Muscle layer of colon (tissue), 2 donors: ENCODE measurements around the gene KRTAP10-11.
"Not testable (repeated sequence)": the region's sequence is repeated elsewhere in the genome, so short reads cannot be mapped to it uniquely, and the experiment has no call there.

ENCODE experiments used
- H3K27ac ChIP-seq: one replicate; pipeline ENCODE4 v1.7.0; 2013; ENCODE audit warnings: low read depth, mild to moderate bottlenecking, low read length, moderate library complexity
- H3K27me3 ChIP-seq, 2 donors: one replicate each; pipeline ENCODE4 v1.7.0; 2013; ENCODE audit warnings: low read length in 2 of 2, mild to moderate bottlenecking in 2 of 2; ENCODE audit not compliant: insufficient read depth in 2 of 2, control insufficient read depth in 1 of 2
- H3K36me3 ChIP-seq: one replicate; pipeline ENCODE4 v1.7.0; 2013; ENCODE audit warnings: mild to moderate bottlenecking, low read length; ENCODE audit not compliant: insufficient read depth
- H3K4me1 ChIP-seq: one replicate; pipeline ENCODE4 v1.7.0; 2013; ENCODE audit warnings: mild to moderate bottlenecking, low read length; ENCODE audit not compliant: insufficient read depth
- H3K4me3 ChIP-seq, 2 donors: one replicate each; pipeline ENCODE4 v1.7.0; 2013; ENCODE audit warnings: low read length in 2 of 2, low read depth in 1 of 2, mild to moderate bottlenecking in 1 of 2, moderate library complexity in 1 of 2
- H3K9ac ChIP-seq: one replicate; pipeline ENCODE4 v1.7.0; 2013; ENCODE audit warnings: low read length
- H3K9me3 ChIP-seq: one replicate; pipeline ENCODE4 v1.7.0; 2013; ENCODE audit warnings: mild to moderate bottlenecking, low read length
- donor health status: abdominal sarcoma.
- donor health status: Adenocarcinoma of cecum.

The KRTAP10-11 gene

DNA sequence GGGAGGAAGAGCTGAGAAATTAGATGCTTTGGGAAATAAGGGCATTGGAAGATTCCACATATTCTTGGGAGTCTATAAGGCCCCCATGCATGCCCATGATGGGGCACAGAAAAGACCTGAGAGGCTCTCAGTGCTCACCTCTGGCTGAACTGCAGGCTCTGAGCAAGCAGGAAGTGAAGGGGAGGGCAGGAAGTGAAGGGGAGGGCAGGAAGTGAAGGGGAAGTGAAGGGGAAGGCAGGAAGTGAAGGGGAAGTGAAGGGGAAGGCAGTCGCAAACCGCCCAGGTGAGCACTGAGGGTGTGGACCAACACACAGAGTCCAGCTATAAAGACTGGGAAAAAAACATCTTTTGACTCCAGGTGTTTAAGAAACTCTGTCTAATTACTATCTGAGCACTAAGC is 15.8 kb upstream of the KRTAP10-11 start:
- Histone ChIP-seq H3K27ac (no peak overlapping the region), H3K36me3 (no peaks in the 10 kb centered on the region), H3K4me1 (no peaks in the 10 kb centered on the region), H3K9ac (no peak overlapping the region), H3K27me3 (peaks cover 0 to 21% of the 10 kb centered on the region in 2 donors), H3K9me3 (no peaks in the 10 kb centered on the region), H3K4me3 (no peak overlapping the region)

DNA sequence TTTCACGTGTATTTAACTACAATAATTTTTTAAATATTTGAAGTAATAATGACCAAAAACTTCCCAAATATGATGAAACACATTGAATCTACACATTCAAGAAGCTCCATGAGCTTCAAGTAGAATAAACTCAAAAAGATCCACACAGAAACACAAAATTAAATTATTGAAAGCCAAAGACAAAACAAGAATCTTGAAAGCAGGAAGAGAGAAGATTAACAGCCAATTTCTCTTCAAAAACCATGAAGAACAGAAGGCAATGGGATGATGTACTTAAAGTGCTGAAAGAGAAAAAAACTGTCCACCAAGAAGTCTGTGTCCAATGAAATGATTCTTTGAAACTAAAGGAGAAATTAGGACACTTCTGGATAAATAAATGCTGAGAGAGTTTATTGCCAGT is 14.1 kb upstream of the KRTAP10-11 start:
- H3K27ac ChIP-seq: no peak overlapping the region
- H3K27me3 ChIP-seq: peaks cover 0 to 24% of the 10 kb centered on the region in 2 donors
- no peaks in the 10 kb centered on the region for H3K4me1 ChIP-seq
- no peak overlapping the region for H3K9ac ChIP-seq
- H3K4me3 ChIP-seq: no peak overlapping the region
- H3K9me3 ChIP-seq: no peaks in the 10 kb centered on the region
- no peaks in the 10 kb centered on the region for H3K36me3 ChIP-seq

DNA sequence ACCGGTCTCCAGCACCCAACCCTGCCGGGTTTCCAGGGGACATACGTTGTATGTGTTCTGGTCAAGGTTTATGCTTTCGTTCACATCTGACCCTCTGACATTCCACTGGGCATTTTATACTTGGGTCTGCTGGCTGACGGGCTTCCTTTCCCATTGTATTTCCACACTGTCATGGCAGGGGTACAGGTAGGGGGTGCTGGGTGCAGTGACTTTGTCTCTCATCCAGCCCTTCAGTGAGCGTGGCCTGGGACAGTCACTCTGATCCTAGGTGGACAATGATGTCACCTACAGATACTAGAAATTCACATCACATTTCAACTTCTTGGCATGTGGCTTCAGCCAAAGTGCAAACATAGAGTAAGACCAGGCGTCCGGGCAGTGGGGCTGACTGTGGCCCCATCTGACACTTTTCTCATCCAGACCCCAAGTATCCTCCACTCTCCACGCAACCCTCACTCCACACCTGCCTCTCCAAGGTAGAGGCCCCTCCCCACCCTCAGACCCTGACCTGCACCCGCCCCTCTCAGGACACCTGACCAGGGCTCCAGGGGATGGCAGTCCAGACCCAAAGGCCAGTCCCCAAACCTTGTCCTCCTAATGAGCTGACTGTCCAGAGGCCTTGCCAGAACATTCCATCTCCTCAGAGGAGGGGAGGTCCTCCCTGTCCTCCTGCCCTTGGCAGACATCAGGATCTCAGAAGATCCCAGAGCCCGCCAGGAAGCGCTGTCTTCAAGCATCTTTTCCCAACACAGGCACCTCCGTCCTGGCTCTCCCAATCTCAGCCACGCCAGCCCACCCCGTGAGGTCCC is 9.8 kb upstream of the KRTAP10-11 start:
- H3K27ac ChIP-seq: no peak overlapping the region
- H3K4me1 ChIP-seq: no peaks in the 10 kb centered on the region
- peaks cover 0 to 4% of the 10 kb centered on the region in 2 donors for H3K27me3 ChIP-seq
- no peaks in the 10 kb centered on the region for H3K36me3 ChIP-seq
- no peak overlapping the region for H3K9ac ChIP-seq
- H3K9me3 ChIP-seq: no peaks in the 10 kb centered on the region
- no peak overlapping the region for H3K4me3 ChIP-seq

DNA sequence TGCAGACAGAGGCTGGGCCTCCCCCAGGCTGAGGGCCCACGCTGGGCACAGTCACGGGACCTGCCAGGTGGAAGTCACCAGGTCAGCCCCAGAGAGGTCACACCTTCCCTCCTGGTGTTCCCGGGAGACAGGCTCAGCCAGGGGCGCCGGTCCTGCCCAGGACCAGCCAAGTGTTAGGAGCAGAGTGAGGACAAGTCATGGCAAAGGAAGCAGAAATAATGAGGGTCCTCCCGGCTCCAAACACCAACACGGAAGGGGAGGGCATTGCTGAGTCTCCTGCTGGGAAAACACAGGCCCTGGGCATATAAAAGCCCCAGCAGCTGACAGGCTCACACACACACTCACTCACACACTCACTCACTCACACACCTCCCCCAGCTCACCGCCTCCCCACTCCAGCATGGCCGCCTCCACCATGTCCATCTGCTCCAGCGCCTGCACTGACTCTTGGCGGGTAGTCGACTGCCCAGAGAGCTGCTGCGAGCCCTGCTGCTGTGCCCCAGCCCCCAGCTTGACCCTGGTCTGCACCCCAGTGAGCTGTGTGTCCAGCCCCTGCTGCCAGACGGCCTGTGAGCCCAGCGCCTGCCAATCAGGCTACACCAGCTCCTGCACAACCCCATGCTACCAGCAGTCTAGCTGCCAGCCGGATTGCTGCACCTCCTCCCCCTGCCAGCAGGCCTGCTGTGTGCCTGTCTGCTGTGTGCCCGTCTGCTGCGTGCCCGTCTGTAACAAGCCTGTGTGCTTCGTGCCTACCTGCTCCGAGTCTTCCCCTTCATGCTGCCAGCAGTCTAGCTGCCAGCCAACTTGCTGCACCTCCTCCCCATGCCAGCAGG is 9.0 kb upstream of the KRTAP10-11 start, which contains the start of gene KRTAP10-10:
TSS of gene KRTAP10-10 (plus strand) at position 339 of the 833 bp plus-strand sequence. CDS start at position 401, 62 bp downstream.
- Histone ChIP-seq H3K4me3 (no peak within 1 kb of the TSS), H3K9me3 (no peaks in the 10 kb centered on the region), H3K36me3 (no peaks in the 10 kb centered on the region), H3K27me3 (peaks cover 0 to 4% of the 10 kb centered on the region in 2 donors), H3K4me1 (no peaks in the 10 kb centered on the region), H3K9ac (no peak within 1 kb of the TSS), H3K27ac (no peak within 1 kb of the TSS)

DNA sequence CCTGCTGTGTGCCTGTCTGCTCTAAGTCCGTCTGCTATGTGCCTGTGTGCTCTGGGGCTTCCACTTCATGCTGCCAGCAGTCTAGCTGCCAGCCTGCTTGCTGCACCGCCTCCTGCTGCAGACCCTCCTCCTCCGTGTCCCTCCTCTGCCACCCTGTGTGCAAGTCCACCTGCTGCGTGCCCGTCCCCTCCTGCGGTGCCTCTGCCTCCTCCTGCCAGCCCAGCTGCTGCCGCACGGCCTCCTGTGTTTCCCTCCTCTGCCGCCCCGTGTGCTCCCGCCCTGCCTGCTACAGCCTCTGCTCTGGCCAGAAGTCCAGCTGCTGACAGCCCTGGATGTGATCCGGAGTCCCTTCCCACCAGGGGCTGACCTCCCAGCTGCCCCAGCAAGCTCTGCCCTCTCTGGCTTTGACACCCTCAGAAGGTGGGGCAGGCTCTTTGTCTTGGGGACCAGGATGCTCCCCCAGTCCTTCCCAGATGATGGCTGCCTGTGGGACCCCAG is 8.3 kb upstream of the KRTAP10-11 start:
- H3K9ac ChIP-seq, H3K9me3 ChIP-seq, H3K27ac ChIP-seq, H3K27me3 ChIP-seq, H3K4me1 ChIP-seq, H3K36me3 ChIP-seq, H3K4me3 ChIP-seq: not testable (repeated sequence)

DNA sequence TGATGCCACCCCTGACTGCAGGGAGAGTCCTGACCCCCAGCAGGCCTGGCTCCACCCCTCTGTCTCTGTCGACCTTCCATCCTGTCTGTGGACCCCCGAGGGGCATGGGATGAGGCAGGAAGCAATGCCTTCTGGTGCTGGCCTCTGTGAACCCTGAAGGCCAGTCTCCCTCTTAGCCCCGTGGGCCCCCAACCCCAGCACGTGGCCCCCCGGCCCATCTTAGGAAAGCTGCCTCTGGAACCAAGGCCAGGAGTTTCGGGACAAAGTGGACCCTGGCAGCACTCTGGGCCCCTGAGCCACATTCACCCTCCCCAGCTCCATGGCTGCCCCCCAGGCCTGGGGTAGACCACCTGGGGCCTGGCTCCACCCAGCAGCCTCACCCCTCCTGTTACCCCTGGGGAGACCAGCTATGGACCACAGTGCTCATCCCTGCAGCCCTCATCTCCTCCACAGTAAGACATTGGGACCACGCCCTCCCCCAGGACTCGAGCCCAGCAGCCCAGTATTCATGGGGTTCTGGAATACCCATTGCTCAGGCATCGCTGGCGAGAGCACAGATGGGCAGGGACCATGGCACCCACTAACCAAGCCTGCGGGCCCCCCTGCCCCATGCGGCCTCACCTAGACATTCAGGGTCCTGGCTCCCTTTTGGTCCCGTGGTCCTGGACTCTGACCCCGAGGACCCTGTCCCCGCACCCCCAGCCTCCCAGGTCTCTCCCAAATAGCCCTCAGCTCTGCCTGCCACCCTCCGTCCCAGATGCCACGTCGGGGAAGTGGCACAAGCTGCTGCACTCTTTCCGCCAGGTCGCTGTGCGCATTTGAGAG is 7.5 kb upstream of the KRTAP10-11 start:
- H3K9me3 ChIP-seq, H3K4me3 ChIP-seq: not testable (repeated sequence)

DNA sequence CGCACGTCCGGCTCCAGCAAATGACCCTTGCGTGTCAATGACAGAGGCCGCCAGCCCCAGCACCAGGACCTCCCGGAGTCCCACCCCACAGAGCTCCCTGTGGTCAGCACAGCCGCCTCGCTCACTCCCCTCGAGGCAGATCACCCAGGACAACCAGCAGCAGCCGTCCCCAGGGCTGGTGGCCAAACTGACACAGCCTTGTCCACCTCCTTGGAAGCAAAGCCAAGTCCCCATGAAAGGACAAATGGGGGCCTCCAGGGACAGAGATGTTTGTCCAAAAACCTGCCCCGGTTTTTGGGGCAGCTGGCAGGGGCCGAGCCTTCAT is 6.9 kb upstream of the KRTAP10-11 start:
- H3K36me3 ChIP-seq: no peaks in the 10 kb centered on the region
- H3K4me3 ChIP-seq: no peak overlapping the region
- no peak overlapping the region for H3K9ac ChIP-seq
- H3K9me3 ChIP-seq: no peaks in the 10 kb centered on the region
- H3K27ac ChIP-seq: no peak overlapping the region
- no peaks in the 10 kb centered on the region for H3K4me1 ChIP-seq
- peaks cover 0 to 4% of the 10 kb centered on the region in 2 donors for H3K27me3 ChIP-seq

More for the DNA sequence above, 7.5 kb upstream of the KRTAP10-11 start:
- not testable (repeated sequence) for H3K4me1 ChIP-seq, H3K9ac ChIP-seq, H3K36me3 ChIP-seq, H3K27me3 ChIP-seq, H3K27ac ChIP-seq

DNA sequence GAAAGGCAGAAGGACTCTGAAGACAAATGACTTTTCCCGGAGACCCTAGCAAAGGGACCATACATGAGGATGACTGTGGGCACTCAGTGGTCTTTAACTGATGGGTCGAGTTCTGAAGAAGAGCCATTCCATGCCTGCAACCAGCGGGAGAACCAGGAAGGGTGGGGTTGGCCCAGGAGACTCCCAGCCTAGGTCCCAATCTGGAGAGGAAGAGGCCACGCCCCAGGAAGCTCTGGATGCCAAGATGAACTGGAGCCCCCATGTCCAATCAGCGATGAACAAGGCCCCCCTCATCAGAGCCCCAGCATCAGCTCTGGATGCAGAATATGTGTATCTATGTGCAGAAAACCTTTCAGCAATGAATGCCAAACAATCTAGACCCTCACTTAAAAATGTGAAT is 5.5 kb upstream of the KRTAP10-11 start:
- H3K36me3 ChIP-seq: no peaks in the 10 kb centered on the region
- H3K9ac ChIP-seq: no peak overlapping the region
- peaks cover 0 to 4% of the 10 kb centered on the region in 2 donors for H3K27me3 ChIP-seq
- no peaks in the 10 kb centered on the region for H3K4me1 ChIP-seq
- peaks cover 9% of the 10 kb centered on the region for H3K9me3 ChIP-seq
- H3K27ac ChIP-seq: no peak overlapping the region
- H3K4me3 ChIP-seq: no peak overlapping the region

DNA sequence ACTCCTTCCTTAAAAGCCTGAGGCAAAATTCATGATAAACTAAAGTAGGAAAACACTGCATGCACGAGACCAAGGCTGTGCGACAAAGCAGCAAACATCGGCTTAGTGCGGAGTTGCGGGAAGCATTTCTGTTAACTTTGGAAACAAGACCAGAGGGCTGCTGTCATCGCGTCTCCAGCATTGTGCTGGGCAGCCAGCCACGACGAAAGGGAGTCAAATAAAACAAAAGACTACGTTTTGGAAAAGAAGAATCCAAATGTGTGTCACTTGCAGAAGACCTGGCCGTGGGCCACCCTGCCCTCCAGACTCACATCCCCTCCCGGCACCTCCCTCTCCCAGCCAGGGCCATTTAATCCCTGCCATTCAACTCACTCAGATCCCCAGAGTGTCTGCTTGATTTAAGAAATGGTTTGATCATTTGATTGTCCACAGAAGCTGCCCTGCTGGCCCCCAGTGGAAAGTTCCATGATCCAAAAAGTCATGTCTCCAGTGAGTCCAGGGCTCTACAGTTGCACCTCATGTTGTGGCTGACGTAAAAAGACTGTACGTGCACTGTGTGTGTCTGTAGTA is 2.4 kb upstream of the KRTAP10-11 start:
- Histone ChIP-seq H3K36me3 (no peaks in the 10 kb centered on the region), H3K27ac (no peak overlapping the region), H3K27me3 (peaks cover 0 to 7% of the 10 kb centered on the region in 2 donors), H3K9me3 (peaks cover 9% of the 10 kb centered on the region), H3K4me1 (no peaks in the 10 kb centered on the region), H3K9ac (no peak overlapping the region), H3K4me3 (no peak overlapping the region)

DNA sequence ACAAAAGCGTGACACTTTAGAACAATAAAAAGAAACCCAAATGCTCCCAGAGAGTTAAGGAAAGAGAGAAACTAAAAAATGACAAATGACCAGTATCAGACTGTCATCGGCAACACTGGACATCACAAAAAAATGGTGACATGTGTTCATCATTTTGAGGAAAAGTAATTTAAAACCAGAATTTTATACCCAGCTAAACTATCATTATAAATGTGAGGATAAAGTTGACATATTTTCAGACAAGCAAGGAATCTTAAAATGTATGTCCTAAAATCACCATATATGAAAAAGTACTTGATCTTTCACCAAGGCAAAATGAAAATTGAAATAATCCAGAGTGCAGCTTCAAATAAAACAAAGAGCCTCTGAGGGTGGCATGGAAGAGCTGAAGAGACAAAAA is 1.3 kb upstream of the KRTAP10-11 start:
- peaks cover 0 to 7% of the 10 kb centered on the region in 2 donors for H3K27me3 ChIP-seq
- H3K4me1 ChIP-seq: no peaks in the 10 kb centered on the region
- no peaks in the 10 kb centered on the region for H3K36me3 ChIP-seq
- H3K9ac ChIP-seq: no peak overlapping the region
- no peak overlapping the region for H3K27ac ChIP-seq
- peaks cover 9% of the 10 kb centered on the region for H3K9me3 ChIP-seq
- H3K4me3 ChIP-seq: no peak overlapping the region

DNA sequence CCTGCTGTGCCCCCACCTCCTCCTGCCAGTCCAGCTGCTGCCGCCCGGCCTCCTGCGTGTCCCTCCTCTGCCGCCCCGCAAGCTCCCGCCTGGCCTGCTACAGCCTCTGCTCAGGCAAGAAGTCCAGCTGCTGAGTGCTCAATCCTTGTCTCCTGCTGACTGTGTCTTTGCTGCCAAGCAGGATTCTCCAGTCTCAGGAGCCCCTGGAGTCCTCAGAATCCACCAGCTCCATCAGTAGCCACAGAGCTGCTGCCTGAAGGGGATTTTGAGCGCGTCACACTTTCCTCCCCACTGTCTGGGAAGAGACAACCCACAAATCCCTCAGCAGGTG is 973 bp downstream of the KRTAP10-11 start:
- H3K4me1 ChIP-seq: no peaks in the 10 kb centered on the region
- no peak overlapping the region for H3K4me3 ChIP-seq
- H3K27me3 ChIP-seq: peaks cover 0 to 7% of the 10 kb centered on the region in 2 donors
- peaks cover 9% of the 10 kb centered on the region for H3K9me3 ChIP-seq
- H3K27ac ChIP-seq: no peak overlapping the region
- no peaks in the 10 kb centered on the region for H3K36me3 ChIP-seq
- H3K9ac ChIP-seq: no peak overlapping the region
